ENCODE measurements around the gene CEACAM7.
"Not testable (repeated sequence)": the region's sequence is repeated elsewhere in the genome, so short reads cannot be mapped to it uniquely, and the experiment has no call there.

Gene CEACAM7

DNA sequence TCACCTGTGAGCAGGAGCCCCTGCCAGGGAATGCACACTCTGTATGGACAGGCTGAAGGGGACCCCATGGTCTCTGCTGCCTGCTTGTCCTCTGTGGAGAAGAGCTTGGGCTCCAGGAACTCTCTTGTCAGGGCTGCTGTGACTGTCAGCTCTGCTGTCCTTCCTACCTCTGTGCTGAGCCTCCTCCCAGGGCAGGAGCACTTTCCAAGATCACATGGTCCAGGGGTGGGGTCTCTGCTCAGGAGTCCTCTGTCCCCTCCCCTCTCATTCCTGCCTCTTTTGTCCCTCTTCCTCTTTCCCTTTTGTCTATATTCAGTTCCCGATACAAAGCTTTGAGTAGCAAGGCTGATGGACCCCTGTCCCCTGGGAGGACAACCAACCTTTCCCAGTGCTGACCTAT lies at the start of gene CEACAM7:
Gene CEACAM7, minus strand, starts transcription at position 173 of the 400 bp plus-strand sequence. Its CDS starts 105 bp downstream, at position 68.
- no peak for DNase-seq (ENCODE audit: low read depth, low spot score)

DNA sequence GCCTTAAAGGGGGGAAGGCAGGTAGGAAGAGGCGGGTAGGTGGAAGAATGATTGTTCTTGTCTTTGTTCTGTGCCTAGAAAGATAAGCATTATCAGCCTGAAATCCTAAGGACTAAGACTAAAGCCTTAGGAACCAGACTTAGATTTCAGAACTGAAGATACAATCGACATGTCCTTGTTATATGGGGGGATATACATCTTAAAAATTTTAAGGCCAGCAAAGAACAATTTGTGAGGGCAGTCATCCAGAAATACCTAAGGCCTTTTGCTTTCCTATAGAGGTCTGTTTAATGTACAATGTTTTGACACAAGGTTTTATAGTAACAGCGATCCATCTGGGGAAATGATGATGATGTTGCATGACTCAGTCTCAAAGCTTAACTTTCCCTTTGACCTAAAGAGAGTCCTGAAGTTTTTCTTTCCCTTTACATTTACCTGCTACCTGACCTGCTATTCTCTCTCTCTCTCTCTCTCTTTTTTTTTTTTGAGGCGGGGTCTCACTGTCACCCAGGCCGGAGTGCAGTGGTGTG lies 47.1 kb upstream of the CEACAM7 start:
- no peak for DNase-seq (ENCODE audit: low read depth, low spot score)

DNA sequence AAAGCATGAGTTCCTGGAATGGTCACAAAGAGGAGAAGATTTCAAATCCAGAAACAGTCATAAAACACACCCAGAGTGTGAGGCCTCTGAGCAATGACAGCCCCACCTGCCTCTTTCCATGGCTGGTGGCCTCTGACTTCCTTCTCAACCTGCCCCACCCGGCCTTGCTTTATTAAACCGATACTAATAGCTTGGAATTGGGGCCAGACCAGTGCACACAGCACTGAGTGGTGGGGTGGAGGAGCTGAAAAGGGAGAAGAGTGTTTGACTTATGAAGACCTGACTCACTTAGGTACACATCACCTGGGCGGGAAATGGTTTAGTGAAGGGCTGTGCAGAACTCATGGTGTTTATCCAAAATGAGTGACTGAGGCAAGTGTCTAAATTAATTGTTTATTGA lies 46.5 kb upstream of the CEACAM7 start:
- DNase-seq (ENCODE audit: low read depth, low spot score): no peak

DNA sequence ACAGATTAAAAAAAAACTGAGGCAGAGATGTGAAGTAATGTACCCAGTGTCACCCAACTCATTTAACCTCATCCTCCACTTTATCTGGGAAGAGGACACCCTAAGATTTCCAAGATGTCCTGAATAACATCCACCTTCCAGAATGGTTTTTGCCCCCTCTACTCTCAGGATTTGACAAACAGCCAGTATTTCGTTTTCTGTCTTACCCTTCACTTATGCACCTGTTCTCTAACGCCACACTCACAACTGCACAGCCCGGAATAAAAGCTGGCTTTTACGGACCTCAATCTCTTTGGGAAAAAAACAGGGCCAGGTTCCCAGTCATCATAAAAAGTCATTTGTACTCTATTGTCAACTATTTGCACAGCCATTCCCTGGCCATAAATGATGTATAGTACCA lies 46.1 kb upstream of the CEACAM7 start:
- DNase-seq (ENCODE audit: low read depth, low spot score): no peak

DNA sequence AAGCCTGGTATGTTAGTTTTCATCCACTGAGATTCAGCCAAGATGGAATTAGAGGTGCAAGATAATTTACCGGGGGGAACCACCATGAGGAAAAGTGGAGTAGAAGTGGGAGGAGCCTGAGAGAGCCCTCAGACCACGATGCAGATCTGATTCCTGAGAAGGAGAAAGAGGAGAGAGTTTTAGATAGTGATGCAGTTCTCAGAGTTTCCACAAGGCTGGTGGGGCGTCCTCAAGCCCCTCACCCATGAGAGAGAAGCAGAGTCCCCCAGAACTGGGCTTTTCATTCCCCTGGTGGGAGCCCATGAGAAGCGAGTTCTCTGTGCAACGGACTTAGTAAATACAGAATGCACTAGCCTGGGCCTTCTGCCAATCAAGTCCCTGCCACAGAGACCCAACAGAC lies 38.4 kb upstream of the CEACAM7 start:
- no peak for DNase-seq (ENCODE audit: low read depth, low spot score)

- no peak for DNase-seq (ENCODE audit: low read depth, low spot score)
These were observed 32.0 kb upstream of the CEACAM7 start for GRCh38 chr19:41720103-41720502.

DNA sequence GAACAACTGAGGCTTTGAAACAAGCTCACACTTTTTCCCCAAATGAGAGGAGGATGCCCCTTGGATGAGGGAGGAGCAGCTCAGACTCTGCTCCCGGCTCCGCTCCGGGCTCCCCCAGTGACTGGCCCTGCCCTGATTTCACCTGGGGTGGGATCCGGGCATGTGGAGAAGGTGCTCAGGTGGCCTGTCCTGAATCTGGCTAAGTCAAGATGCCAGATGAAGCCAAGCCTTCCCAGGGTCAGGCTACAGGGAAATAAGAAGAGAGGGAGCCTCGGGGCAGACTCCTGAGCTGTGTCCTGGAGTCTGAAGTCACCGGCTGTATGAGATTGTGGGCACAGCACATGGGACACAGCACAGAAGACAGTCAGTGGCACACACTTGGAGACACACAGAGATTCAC lies 30.7 kb upstream of the CEACAM7 start:
- no peak for DNase-seq (ENCODE audit: low read depth, low spot score)

GRCh38 chr19:41714598-41714997 lies 26.5 kb upstream of the CEACAM7 start:
- DNase-seq (ENCODE audit: low read depth, low spot score): no peak

GRCh38 chr19:41711376-41712261 lies 23.5 kb upstream of the CEACAM7 start:
- DNase-seq (ENCODE audit: low read depth, low spot score): no peak

DNA sequence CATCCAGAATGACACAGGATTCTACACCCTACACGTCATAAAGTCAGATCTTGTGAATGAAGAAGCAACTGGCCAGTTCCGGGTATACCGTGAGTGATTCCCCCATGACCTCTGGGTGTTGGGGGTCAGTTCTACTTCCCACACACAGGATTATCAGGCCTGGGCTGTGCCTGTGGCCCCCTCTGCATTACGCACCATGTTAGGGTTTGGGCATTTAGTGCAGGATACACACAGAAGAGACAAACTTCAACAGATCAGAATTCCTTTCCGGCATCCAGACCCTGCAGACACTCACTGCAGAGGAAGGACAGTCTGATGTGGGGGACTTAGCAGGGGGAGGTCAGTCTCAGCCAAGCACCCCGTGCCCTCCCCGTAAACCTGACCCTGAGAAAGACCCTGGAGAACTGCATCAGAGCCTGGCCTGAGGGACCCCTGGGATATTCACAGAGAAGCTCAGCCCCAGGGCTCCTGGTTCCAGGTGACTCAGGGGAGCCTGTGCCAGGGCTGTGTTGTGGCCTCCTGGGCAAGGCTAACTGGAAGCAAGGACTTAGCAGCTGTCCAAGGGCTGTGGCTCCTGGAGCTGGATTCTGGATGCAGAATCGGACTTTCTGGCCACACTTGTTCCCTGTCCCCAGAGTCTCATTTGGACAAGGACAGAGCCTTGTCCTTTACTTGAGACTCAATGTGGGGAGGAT lies 22.0 kb upstream of the CEACAM7 start:
- DNase-seq (ENCODE audit: low read depth, low spot score): no peak

GRCh38 chr19:41709516-41709915 lies 21.4 kb upstream of the CEACAM7 start:
- DNase-seq (ENCODE audit: low read depth, low spot score): not testable (repeated sequence)

- DNase-seq (ENCODE audit: low read depth, low spot score): no peak
These were observed 20.4 kb upstream of the CEACAM7 start, which contains the start of gene CEACAM5 for GRCh38 chr19:41708481-41708880. Gene CEACAM5 (plus strand): TSS chr19:41708626. CDS start chr19:41708732, 106 bp downstream.

GRCh38 chr19:41707871-41708371 lies 19.9 kb upstream of the CEACAM7 start:
- DNase-seq (ENCODE audit: low read depth, low spot score): no peak

DNA sequence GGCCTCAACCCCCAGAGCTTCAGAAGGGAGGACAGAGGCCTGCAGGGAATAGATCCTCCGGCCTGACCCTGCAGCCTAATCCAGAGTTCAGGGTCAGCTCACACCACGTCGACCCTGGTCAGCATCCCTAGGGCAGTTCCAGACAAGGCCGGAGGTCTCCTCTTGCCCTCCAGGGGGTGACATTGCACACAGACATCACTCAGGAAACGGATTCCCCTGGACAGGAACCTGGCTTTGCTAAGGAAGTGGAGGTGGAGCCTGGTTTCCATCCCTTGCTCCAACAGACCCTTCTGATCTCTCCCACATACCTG lies 19.4 kb upstream of the CEACAM7 start:
- no peak for DNase-seq (ENCODE audit: low read depth, low spot score)

DNA sequence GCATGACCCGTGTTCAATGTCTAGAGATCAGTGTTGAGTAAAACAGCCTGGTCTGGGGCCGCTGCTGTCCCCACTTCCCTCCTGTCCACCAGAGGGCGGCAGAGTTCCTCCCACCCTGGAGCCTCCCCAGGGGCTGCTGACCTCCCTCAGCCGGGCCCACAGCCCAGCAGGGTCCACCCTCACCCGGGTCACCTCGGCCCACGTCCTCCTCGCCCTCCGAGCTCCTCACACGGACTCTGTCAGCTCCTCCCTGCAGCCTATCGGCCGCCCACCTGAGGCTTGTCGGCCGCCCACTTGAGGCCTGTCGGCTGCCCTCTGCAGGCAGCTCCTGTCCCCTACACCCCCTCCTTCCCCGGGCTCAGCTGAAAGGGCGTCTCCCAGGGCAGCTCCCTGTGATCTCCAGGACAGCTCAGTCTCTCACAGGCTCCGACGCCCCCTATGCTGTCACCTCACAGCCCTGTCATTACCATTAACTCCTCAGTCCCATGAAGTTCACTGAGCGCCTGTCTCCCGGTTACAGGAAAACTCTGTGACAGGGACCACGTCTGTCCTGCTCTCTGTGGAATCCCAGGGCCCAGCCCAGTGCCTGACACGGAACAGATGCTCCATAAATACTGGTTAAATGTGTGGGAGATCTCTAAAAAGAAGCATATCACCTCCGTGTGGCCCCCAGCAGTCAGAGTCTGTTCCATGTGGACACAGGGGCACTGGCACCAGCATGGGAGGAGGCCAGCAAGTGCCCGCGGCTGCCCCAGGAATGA lies 18.9 kb upstream of the CEACAM7 start:
- peak; percentile 27 for DNase-seq (ENCODE audit: low read depth, low spot score)

DNA sequence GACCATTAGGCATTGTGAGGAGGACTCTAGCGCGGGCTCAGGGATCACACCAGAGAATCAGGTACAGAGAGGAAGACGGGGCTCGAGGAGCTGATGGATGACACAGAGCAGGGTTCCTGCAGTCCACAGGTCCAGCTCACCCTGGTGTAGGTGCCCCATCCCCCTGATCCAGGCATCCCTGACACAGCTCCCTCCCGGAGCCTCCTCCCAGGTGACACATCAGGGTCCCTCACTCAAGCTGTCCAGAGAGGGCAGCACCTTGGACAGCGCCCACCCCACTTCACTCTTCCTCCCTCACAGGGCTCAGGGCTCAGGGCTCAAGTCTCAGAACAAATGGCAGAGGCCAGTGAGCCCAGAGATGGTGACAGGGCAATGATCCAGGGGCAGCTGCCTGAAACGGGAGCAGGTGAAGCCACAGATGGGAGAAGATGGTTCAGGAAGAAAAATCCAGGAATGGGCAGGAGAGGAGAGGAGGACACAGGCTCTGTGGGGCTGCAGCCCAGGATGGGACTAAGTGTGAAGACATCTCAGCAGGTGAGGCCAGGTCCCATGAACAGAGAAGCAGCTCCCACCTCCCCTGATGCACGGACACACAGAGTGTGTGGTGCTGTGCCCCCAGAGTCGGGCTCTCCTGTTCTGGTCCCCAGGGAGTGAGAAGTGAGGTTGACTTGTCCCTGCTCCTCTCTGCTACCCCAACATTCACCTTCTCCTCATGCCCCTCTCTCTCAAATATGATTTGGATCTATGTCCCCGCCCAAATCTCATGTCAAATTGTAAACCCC lies 17.5 kb upstream of the CEACAM7 start:
- DNase-seq (ENCODE audit: low read depth, low spot score): no peak

DNA sequence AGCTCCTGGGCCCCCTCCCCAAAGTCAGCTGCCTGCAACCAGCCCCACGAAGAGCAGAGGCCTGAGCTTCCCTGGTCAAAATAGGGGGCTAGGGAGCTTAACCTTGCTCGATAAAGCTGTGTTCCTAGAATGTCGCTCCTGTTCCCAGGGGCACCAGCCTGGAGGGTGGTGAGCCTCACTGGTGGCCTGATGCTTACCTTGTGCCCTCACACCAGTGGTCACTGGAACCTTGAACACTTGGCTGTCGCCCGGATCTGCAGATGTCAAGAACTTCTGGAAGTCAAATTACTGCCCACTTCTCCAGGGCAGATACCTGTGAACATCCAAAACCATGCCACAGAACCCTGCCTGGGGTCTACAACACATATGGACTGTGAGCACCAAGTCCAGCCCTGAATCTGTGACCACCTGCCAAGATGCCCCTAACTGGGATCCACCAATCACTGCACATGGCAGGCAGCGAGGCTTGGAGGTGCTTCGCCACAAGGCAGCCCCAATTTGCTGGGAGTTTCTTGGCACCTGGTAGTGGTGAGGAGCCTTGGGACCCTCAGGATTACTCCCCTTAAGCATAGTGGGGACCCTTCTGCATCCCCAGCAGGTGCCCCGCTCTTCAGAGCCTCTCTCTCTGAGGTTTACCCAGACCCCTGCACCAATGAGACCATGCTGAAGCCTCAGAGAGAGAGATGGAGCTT lies 15.7 kb upstream of the CEACAM7 start:
- no peak for DNase-seq (ENCODE audit: low read depth, low spot score)

- no peak for DNase-seq (ENCODE audit: low read depth, low spot score)
These were observed 14.1 kb upstream of the CEACAM7 start for GRCh38 chr19:41702171-41702651.

DNA sequence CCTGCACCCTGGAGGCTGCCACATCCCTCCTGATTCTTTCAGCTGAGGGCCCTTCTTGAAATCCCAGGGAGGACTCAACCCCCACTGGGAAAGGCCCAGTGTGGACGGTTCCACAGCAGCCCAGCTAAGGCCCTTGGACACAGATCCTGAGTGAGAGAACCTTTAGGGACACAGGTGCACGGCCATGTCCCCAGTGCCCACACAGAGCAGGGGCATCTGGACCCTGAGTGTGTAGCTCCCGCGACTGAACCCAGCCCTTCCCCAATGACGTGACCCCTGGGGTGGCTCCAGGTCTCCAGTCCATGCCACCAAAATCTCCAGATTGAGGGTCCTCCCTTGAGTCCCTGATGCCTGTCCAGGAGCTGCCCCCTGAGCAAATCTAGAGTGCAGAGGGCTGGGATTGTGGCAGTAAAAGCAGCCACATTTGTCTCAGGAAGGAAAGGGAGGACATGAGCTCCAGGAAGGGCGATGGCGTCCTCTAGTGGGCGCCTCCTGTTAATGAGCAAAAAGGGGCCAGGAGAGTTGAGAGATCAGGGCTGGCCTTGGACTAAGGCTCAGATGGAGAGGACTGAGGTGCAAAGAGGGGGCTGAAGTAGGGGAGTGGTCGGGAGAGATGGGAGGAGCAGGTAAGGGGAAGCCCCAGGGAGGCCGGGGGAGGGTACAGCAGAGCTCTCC lies 13.5 kb upstream of the CEACAM7 start:
- no peak for DNase-seq (ENCODE audit: low read depth, low spot score)
